Endothelial cell (in vitro differentiated cells): Measurements from ENCODE around the gene LRRC27. TPM values are rescaled to one million over a fixed set of nuclear protein-coding genes. Genes with fewer than 3 reads are reported as not detected.

ENCODE experiments used
- DNase-seq: peaks from one replicate; pipeline ENCODE4 v3.0.0; 2021; ENCODE audit warnings: low spot score
- H3K27ac Mint-ChIP-seq: one replicate; pipeline ENCODE4 v1.8.0; 2021; ENCODE audit warnings: mixed read lengths, inconsistent platforms; ENCODE audit not compliant: unreplicated experiment
- H3K27me3 Mint-ChIP-seq: one replicate; pipeline ENCODE4 v1.8.0; 2021; ENCODE audit warnings: mild to moderate bottlenecking, moderate library complexity, mixed read lengths, inconsistent platforms; ENCODE audit not compliant: unreplicated experiment
- H3K36me3 Mint-ChIP-seq: one replicate; pipeline ENCODE4 v1.8.0; 2021; ENCODE audit warnings: mild to moderate bottlenecking, low read depth, mixed read lengths, inconsistent platforms; ENCODE audit not compliant: unreplicated experiment
- H3K4me1 Mint-ChIP-seq: one replicate; pipeline ENCODE4 v1.8.0; 2021; ENCODE audit warnings: mild to moderate bottlenecking, mixed read lengths, inconsistent platforms; ENCODE audit not compliant: unreplicated experiment
- H3K4me3 Mint-ChIP-seq: one replicate; pipeline ENCODE4 v1.8.0; 2021; ENCODE audit warnings: mild to moderate bottlenecking, mixed read lengths, inconsistent platforms; ENCODE audit not compliant: unreplicated experiment
- H3K9me3 Mint-ChIP-seq: one replicate; pipeline ENCODE4 v1.8.0; 2021; ENCODE audit warnings: mixed read lengths, inconsistent platforms; ENCODE audit not compliant: unreplicated experiment
- total RNA-seq: library from RNA; stranded (reverse); fragmentation: NEBNext Ultra II Directional; extraction: Animal tissue kit (Norgen Biotek cat#: 25700); gene quantifications from one replicate; pipeline ENCODE4 v1.2.1, GENCODE V29; 2021; ENCODE audit not compliant: unreplicated experiment
- TF ChIP-seq, protein P1 (sequence below): fragments of 200-600 bp; sonication (generic); IDR thresholded peaks from one replicate; pipeline ENCODE4 v1.5.0; 2021; ENCODE audit warnings: antibody characterized with exemption; ENCODE audit not compliant: unreplicated experiment

LRRC27 gene
- total RNA-seq, 1 donor from 2014 or later, result 11.1 TPM

GRCh38 chr10:132368391-132368790 lies 36.4 kb downstream of the LRRC27 start:
- H3K9me3 Mint-ChIP-seq, result no peaks in the 10 kb centered on the region
- H3K36me3 Mint-ChIP-seq, result peaks cover 18% of the 10 kb centered on the region
- DNase-seq, result no peak
- peaks cover 5% of the 10 kb centered on the region for H3K27me3 Mint-ChIP-seq
- TF ChIP-seq, protein P1, sequence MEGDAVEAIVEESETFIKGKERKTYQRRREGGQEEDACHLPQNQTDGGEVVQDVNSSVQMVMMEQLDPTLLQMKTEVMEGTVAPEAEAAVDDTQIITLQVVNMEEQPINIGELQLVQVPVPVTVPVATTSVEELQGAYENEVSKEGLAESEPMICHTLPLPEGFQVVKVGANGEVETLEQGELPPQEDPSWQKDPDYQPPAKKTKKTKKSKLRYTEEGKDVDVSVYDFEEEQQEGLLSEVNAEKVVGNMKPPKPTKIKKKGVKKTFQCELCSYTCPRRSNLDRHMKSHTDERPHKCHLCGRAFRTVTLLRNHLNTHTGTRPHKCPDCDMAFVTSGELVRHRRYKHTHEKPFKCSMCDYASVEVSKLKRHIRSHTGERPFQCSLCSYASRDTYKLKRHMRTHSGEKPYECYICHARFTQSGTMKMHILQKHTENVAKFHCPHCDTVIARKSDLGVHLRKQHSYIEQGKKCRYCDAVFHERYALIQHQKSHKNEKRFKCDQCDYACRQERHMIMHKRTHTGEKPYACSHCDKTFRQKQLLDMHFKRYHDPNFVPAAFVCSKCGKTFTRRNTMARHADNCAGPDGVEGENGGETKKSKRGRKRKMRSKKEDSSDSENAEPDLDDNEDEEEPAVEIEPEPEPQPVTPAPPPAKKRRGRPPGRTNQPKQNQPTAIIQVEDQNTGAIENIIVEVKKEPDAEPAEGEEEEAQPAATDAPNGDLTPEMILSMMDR, result no peak
- no peak overlapping the region for H3K4me3 Mint-ChIP-seq
- H3K27ac Mint-ChIP-seq, result no peak overlapping the region
- peaks cover 13% of the 10 kb centered on the region for H3K4me1 Mint-ChIP-seq

- H3K27ac Mint-ChIP-seq, result no peak overlapping the region
- H3K27me3 Mint-ChIP-seq, result peaks cover 11% of the 10 kb centered on the region
- H3K9me3 Mint-ChIP-seq, result no peaks in the 10 kb centered on the region
- TF ChIP-seq, protein P1, result no peak
- H3K4me3 Mint-ChIP-seq, result no peak overlapping the region
- no peak for DNase-seq
- peaks cover 18% of the 10 kb centered on the region for H3K4me1 Mint-ChIP-seq
- peaks cover 20% of the 10 kb centered on the region for H3K36me3 Mint-ChIP-seq
These were observed 37.1 kb downstream of the LRRC27 start for GRCh38 chr10:132368881-132369635.

DNA sequence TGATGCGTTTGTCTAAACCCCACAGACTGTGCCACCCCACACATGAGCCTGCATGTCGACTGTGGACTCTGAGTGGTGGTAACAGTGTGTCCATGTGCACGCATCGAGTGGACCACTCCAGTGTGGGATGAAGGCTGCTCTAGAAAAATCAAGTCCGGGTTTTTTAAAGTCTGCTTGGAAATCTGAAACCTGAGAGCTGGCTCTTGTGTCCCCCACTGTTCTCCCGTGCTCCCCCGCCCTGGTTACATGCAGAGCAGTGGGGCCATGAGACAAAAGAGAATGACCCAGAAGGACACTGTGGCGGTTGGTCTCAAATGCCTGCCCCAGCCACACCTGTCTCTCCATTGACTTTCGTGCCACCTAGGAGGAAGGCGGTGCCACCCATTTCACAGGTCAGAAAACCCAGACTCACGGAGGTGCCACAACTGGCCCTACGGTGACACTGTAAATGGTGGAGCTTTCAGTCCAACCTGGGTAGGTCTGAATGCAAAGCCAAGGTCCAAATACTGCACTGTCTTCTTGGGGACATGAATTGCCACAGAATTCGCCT lies 37.7 kb downstream of the LRRC27 start:
- Mint-ChIP-seq H3K27ac (no peak overlapping the region), H3K4me1 (peaks cover 18% of the 10 kb centered on the region), H3K9me3 (no peaks in the 10 kb centered on the region), H3K27me3 (peaks cover 9% of the 10 kb centered on the region), H3K4me3 (no peak overlapping the region), H3K36me3 (peaks cover 14% of the 10 kb centered on the region)
- DNase-seq, result no peak
- TF ChIP-seq, protein P1, result no peak

DNA sequence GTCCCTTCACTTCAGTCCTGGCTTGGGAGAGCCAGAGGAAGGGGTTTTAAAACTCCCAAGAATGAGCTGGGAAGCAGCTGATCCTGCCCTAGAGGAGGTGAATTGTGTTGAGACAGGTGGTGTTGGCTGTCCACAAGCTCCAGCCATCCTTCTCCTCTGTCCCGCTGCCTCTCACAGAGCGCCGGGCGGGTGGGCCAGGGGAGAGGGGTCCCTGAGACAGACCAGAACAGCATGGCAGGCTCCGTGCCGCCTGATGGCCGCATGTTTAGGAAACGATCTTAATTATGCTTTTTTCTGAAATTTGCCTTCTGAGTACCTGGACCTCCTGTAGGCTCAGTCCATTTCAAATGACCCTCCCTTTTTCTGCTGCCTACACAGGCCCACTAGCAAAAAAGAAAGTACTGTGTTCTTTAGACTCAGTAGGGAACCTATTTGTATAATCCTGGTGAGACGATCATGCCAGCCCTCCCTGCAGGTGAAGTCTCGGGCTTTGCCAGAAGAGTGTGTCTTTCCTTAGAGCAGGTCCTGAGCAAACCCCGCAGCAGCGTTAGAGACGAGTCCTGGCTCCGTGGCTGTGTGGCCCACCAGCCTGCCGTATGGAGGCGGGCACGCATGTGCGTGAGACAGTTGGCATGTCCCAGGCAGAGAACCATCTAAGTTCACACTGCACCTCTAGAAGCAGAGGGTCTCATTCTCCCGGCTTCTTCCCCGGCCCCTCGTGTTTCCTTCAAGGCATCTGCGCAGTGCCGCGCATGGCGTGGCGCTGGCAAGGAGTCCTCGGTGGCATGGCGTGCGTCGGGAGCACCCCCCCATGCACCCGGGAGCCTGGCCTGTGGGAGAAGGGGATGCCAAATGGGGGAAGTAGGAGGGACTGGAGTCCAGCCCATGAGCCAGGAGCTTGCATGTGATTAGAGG lies 38.7 kb downstream of the LRRC27 start:
- H3K9me3 Mint-ChIP-seq, result no peaks in the 10 kb centered on the region
- H3K4me1 Mint-ChIP-seq, result peaks cover 18% of the 10 kb centered on the region
- H3K27ac Mint-ChIP-seq, result no peak overlapping the region
- H3K36me3 Mint-ChIP-seq, result peaks cover 13% of the 10 kb centered on the region
- no peak overlapping the region for H3K4me3 Mint-ChIP-seq
- DNase-seq, result no peak
- H3K27me3 Mint-ChIP-seq, result peaks cover 12% of the 10 kb centered on the region
- TF ChIP-seq, protein P1, result no peak
